Right renal cortex interstitium (tissue), 3 donors: ENCODE data around the gene ANGEL1. TPM values are rescaled to one million over a fixed set of nuclear protein-coding genes. Genes with fewer than 3 reads are reported as not detected.

ENCODE experiments used
- DNase-seq, 3 donors: peaks; one replicate each; pipeline ENCODE4 v3.0.0-alpha.2; 2013; ENCODE audit warnings: low read depth in 3 of 3, low spot score in 2 of 3
- polyA plus RNA-seq, 3 donors: library from polyadenylated mRNA; unstranded; fragments of 120-200 nt; gene quantifications; one replicate each; pipeline ENCODE4 v1.2.1, GENCODE V29; 2013; ENCODE audit not compliant: insufficient read length in 3 of 3

The ANGEL1 gene
- polyA plus RNA-seq, 3 donors = 22.2 to 24.8 (median 23.3) TPM

DNA sequence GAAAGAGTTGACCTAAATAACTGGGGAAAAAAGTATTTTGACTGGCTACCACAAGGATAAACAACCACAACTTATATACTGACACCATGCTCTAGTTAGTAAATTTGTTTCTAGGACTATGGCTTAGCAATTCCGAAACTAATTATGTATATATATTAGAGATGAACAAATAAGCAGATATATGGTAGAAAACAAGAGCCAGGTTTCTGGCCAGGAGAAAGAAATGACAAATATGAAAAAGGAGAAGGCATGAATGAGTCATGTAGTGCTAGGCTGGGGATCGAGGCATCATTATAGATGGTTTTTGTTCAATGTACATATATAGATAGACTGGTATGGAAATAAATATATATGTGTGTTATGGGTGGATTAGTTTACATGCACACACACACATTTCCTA is 8.0 kb upstream of the ANGEL1 start:
- DNase-seq = no peak

DNA sequence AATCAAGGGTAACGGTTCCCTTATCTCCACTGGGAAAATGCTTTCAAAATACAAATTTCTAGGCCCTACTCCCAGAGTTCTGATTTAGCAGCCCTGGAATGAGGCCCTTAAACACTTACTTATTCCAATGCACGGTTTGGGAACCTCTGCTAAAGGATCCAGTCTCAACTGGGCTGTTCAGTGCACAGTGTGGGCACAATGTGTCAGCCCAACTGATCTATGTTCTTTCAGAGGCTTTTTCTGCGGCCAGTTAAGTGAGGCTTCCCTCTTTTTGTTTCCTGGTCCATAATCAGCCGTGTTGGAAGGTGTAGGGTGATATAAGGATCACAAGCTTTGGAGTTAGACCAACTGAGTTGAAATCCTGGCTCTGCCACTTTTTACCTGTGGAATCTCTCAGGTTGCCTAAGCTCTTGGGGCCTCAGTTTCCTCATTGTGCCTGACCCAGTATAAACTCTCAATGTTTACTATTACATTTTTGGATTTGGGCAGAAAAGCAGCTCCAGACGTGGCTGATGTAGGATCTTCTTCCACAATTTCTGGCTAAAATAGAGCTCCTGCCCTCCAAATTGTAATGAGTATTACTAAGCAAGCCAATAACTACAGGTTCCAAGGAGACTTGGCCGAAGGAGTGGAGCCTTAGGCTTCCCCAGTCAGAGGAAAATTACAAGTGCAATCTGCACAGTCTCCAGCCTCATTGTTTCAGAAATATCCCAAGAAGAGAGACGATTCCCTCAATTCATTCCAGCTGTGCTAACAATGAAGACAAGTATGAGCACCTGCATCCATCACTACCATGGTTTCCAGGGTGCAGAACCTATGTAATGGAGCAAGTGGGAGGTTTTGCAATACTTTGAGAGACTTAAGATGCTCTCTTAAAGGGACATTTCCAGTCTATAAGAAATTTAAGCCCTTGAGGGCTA is 2.3 kb upstream of the ANGEL1 start:
- DNase-seq = no peak

DNA sequence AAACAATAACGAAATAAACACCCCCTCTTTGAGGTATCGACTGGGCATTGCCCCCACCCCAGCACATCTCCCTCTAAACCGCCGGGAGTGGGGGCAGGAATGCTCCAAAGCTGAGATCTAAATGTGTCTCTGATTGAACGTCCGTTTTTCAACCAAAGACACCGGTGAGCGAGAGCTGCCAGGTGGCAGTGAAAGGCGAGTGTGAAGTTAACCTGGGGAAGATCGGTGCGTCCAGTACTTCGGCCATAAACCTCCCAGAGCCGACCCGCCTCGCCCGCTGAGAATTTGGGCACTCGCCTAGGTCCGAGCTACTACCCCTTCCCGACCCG is 625 bp downstream of the ANGEL1 start:
- DNase-seq = no peak

DNA sequence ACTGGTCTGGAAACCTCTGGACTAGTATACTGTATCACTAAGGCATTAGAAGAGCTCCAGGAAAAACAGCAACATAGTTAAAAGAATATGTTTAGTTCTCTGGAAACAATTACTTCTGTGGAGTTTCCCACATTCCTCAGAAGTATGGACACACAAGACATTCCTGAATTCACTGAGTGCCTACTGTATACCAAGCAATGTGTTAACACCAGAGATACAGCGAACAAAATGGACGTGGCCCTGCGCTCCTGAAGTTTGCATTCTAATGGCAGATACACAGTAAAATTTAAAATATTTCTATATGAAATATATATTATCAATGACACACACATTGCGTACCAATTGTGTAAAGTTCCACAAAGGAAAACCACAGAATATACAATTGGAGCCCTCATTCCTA is 1.1 kb downstream of the ANGEL1 start:
- no peak for DNase-seq

DNA sequence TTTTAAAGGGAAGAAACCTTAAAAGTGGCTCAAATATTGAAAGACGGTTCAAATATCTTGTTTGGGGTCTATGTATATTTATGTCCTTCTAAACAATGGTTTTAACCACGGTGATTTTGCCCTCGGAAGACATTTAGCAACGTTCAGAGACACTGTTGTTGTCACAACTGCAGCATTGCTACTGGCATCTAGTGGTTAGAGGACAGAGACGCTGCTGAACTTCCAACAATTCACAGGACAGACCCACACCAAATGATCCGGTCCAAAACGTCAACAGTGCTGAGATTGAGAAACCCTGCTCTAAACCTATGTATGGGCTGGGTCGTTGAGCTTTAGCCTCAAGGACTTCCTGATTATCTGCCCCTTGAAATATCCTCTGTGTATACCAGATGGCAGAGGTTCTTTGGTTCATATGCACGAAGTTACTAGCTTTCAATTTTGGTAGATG is 1.7 kb downstream of the ANGEL1 start:
- no peak for DNase-seq

DNA sequence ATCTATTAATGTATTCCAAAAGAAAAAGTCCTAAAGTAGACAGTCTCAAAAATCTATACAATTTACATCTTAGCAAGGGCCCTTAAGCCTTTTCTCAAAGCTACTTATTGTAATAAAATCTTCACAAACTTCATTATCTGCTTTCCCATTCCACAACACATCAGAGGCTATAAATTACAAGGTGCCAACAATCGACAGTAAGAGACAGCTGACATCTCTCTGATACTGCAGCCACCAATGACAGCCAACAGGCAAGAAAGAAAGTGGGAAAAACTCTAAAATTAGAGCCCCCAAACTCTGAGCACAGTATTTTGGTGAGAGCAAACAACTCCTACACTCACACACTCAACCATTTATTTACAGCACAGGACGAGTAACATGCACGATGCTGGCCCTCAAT is 2.2 kb downstream of the ANGEL1 start:
- DNase-seq = no peak

DNA sequence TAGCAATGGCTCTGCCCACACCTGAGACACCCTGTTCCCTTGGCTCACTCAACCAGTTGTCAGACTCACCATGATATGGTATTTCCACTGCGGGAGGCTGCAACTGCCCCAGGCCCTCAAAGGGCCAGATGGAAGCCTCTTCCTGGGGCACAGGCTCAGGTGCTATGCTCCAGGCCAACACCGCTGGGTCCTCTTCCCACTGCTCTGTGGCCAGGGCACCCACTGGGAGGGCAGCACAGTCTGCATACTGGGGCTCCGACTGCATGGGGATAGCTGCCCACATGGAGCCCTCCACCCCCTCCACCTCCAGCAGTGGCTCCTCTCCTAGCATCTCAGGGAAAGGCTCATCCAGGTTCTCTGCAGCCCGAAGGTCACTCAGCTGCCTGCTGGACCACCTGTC is 3.7 kb downstream of the ANGEL1 start:
- DNase-seq = no peak

DNA sequence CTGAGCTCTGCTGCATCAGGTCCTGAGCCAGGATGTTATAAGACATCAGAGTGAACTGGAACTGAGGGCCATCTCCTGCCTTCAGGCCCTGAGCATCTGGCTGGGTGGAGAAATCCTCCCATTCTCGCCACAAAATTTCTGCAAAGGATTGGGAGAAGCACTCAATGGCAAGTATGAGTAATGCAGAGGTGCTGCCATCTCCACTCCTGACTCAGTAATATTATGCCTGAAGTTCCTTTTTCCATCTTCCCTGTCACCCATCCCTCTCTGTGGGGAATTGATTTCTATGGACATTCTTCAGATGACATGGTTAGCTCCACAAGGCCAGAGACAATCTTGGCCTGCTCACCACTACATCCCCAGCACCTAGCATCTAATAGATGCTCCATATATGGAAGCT is 4.7 kb downstream of the ANGEL1 start:
- no peak for DNase-seq

DNA sequence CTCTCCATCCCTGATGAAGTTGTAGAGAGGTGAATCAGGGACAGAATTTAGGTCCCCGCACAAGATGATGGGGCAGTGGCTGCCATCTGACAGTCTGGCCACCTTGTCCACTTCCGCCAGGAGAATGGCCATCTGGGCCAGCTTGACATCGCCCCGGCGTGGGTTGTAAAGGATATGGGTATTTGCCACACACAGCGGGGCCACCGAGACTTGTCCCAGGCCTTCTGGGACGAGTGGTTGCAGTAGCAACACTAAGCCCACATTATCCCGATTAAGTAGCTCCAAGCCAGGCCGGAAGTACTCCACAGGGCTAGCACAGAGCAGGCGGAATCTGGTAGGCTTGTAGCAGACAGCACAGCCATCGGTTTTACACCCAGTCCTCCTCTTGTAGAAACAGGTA is 6.2 kb downstream of the ANGEL1 start:
- DNase-seq = no peak

DNA sequence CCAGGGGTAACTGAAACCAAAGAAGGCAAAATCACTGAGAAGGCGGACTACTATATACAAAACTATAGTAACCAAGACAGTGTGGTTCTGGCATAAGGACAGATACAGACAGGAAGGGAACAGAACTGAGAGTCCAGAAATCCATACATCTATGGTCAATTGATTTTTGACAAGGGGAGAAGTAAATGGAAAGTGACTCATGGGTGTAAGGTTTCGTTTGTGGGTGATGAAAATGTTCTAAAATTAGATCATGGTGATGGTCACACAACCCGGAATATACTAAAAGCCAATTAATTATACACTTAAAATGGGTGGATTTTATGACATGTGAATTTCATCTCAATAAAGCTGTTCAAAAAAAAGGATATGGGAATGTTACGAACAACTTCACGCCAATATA is 18.7 kb downstream of the ANGEL1 start:
- DNase-seq = no peak

DNA sequence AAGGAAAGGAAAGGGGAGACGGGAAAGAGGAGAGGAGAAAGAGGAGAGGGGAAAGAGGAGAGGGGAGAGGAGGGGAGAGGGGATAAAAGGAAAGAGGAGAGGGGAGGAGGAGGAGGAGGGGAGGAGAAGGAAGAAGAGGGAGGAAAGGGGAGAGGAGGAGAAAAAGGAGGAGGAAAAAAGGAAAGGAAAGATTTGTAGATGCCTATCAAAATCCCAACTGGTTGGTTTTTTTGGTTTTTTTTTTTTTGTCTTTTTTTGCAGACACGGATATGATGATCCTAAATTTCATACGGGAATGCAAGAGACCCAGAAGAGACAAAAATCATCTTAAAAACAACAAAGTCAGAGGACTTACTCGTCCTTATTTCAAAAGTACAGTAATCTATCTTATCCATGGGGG is 19.4 kb downstream of the ANGEL1 start:
- DNase-seq = no peak

DNA sequence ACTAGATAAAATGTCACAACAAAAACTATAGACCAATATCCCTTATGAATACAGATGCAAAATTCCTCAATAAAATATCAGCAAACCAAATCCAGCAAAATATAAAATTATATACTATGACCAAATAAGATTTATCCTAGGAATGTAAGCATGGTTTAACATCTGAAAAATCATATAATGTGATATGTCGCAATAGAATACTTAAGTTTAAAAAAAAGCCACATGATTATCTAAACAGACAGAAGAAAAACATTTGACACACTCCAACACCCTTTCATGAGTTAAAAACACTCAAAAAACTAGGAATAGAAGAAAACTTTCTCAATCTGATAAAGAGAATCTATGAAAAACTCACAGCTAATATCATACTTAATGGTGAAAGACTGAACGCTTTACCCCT is 20.3 kb downstream of the ANGEL1 start:
- no peak for DNase-seq

DNA sequence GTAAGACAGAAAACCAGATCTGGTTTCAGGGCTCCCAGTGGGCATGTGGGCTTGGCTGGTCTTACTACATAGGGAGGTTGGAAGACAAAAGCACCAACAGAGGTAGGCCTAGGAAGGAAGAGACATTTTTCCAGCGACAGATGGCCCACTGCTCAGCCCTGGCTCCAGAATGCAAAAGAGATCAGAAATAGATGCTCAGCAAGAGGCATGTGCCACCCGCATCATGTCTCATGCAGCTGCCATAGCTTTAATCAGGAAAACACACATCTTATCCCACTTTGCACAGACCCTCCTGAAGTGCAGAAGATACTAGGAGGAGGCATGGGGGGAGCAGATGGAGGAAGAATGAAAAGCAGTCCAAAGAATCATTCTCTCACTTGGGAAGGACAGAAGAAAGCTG is 26.1 kb downstream of the ANGEL1 start:
- DNase-seq = no peak

DNA sequence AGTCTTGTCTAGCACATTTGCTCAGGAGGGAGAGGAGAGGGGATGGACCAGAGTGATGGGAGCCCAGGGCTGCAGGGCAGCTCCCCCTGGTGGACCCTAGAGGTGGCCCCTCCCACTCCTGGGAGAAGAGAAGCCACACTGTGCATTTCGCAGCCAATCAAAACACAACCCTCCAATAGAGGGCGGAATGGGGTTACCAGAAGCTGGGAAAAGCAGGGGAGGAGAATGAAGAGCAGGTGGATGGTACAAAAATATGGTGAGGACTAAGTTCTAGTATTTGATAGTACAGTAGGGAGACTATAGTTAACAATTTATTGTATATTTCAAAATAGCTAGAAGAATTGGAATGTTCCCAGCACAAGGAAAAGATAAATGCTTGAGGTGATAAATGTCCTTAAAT is 27.8 kb downstream of the ANGEL1 start:
- peak in 1 of 3 donors; percentile 72 for DNase-seq

DNA sequence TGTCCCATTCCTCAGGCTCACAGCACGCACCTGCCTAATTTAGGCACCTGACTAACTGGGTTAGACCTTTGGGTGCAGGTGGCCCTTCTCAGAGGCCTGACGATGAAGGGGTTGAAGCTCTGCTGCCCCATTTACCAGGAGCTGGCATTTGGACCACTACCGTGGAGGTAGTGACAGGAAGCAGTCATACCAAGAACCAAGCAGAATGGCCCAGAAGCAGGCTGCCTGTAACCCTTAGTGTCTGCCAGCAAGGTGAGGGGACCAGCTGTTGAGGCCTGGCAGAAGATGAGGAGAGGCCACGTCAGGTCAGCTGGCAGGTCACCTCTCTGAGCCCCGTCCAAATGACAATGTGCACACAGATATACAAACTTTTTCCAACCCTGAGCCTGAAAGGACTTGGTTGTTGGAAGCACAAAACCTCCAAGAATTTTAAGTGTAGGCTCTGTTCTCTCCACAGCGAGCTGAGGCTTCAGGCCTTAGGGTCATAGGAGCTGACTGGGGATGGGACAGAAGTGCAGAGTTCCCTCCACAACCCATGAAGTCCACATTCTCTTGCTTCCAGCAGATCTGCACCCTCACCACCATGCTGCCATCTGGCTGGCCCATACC is 28.3 kb downstream of the ANGEL1 start:
- no peak for DNase-seq

DNA sequence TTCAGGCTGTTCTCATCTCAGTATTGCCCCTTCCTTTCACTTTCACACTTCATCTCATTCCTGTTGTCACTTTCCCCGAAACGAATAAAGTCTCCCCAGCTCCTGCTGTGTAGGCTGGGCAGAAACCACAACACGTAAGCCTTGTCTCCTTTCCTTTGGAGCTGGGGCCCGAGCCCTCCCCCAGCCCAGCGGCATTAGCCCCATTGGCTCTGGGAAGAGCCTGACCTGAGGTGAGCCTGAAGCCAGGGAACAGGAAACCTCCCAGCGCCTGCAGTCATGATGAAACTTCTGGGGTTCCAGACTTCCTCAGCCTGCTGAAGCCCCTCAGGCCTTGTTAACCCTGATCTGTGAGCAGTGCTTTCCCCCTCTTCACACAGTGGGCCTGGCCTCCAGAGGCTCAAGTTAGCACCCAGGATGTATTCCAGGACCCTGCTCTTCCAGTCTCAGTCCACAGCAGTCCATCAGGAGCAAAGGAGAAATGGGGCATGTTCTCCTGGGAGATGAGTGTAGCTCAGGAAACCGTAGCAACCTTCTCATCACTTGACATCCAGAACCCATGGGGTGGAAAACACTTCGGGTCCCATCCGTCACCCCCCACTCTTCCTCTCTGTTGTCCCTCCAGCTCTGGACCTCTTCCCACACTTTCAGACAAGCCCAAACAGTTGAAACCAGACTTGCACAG is 29.7 kb downstream of the ANGEL1 start:
- DNase-seq = no peak

DNA sequence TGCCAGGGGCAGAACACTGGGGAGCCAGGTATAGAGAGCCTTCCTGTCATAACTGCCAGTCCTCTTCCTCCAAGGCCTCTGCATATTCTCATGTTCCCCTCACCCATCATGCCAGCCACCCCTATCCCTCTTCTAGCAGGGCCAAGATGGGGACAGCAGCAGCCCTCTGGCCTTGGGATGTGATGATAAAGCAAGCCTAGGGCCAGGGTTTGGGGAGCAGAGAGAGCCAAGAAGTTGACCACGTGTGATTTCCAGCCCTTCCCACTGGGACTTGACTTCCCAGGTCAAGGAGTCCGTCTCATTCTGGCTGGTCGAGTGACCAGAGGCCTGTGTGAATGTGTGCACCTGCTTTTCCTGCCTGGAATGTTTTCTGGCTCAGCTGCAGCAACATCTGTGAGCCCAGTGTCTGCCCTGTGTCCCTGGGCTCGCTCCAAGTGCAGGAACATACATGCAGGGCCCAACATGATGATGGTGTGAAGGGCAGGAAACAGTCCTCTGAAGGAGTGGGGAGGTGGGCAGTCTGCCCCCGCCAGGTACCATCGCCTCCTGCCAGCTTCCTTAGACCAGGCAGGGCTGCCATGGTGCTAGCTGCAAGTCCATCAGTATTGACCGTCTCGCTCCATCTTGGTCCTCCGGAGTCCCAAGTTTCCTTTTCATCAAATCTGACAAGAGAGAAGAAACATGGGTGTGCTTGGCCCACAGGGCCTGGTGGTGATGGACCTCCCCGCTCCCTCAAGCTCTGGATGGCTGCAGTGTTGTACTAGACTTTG is 30.4 kb downstream of the ANGEL1 start:
- no peak for DNase-seq

DNA sequence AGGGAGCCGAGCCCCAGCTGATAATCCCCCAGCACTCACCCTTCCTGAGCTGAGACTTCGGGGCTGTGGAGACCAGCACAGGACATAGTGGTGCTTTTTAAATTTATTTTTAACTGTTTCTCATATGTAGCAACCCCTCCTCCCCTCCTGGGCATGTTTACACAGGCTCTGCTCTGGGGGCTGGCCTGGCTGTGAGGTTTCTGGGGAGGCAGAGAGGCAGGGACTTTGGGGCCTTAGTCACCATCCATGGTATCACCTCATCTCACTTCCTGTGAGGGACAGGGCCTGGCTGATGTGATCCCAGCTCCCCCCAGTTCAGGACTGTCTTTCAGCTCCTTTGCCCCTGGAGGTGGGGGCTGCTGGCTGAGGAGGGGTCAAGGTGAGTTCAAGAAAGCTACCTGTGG is 31.0 kb downstream of the ANGEL1 start:
- DNase-seq = no peak

DNA sequence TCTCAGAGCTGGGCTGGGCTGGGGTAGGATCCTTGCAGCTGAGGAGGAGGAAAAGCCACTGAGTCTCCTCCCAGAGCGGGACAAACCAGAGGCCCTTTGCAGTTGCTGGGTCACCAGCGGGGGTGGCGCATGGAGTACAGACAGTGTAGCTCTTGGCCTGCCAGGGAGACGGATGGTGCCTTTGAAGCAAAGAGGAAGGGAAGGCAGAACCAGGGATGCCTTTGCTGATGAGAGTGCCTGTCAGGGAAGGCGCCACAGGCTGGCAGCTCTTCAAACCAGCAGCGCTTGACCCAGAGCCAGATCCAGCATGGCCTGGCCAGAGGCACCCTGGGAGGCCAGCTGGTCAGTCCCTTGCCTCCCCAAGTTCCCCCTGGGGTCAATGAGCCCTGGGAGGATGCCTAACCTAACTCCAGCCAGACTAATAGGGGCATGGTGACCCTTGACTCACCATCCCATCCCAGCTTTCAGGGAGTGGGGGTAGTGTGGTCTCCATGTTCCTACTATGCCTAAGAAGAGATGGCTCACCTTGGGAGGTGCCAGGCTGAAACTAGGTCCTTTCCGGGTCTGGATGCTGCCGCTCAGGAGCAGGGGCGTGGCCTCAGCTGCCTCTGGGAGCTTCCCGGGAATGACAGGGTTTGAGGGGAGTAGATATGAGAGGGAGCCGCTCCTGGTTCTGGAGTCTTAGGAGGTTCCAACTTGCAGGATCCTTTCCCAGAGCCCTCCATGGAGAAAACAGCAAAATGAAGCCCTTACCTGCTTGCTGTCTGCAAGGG is 31.6 kb downstream of the ANGEL1 start:
- DNase-seq = no peak

DNA sequence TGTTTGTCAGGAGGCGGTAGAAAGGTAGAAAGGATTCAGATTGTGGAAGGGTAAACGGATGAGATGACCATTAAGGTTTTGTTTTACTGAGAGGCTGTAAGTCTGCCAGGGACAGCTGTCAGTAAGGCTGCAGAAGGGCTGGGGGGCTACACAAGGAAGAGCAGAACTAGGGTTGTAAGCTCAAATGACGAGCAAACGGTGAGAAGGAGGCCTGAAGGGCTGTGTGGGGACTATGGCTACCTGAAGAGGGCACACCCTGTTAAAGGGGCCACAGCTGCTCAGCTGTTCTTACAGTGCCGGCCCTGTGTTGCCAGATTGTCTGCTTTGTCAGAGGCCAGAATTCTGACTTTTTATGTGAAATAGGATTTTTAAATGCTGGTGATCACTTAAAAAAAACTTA is 32.3 kb downstream of the ANGEL1 start:
- DNase-seq = no peak

DNA sequence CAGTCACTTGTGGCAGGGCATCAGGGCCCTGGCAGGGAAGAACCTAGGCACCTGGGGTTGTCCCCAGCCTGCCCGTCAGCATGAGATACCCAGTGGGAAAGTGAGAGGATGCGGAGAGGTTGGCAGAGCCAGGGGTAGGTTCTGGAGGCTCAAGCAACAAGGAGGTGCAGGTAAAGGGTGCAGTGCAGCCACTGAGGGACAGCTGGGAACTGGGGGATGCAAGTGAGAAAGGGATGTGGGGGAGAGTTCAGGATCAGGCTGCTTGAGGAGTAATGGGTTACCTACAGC is 32.7 kb downstream of the ANGEL1 start:
- no peak for DNase-seq
